PC-3 (cell line): ENCODE results near the gene UGT1A9.

ENCODE experiments used
- CTCF ChIP-seq: fragments of 300-600 bp; sonication (generic); conservative IDR thresholded peaks from 2 replicates; pipeline ENCODE4 v1.5.1; 2017; ENCODE audit warnings: antibody characterized with exemption, low read depth, mild to moderate bottlenecking, low read length
- EZH2 ChIP-seq: fragments of 300-600 bp; sonication (generic); IDR thresholded peaks from one replicate; pipeline ENCODE4 v1.6.1; 2017; ENCODE audit warnings: antibody characterized with exemption, mild to moderate bottlenecking, low read length; ENCODE audit not compliant: unreplicated experiment
- EZH2phosphoT487 ChIP-seq: fragments of 300-600 bp; sonication (generic); IDR thresholded peaks from 2 replicates; pipeline ENCODE4 v1.6.1; 2018; ENCODE audit warnings: mild to moderate bottlenecking, antibody characterized with exemption, low read length, borderline replicate concordance

- TF ChIP-seq EZH2 (no peak), EZH2phosphoT487 (no peak), CTCF (no peak)
These were observed 75.5 kb downstream of the UGT1A9 start for GRCh38 chr2:233747283-233747544.
